GM12875 (cell line): ENCODE results near the gene DSG2.
"Not testable (repeated sequence)": the region's sequence is repeated elsewhere in the genome, so short reads cannot be mapped to it uniquely, and the experiment has no call there.

Experiments
- H3K4me3 ChIP-seq: one replicate; pipeline ENCODE4 v1.5.1; 2011; ENCODE audit warnings: low read depth, low read length, control low read depth
- TF ChIP-seq, protein P1 (sequence below): IDR thresholded peaks from 2 replicates; pipeline ENCODE4 v1.5.1; 2011; ENCODE audit warnings: low read depth, mild to moderate bottlenecking, control low read depth, inconsistent platforms, low read length, moderate library complexity, borderline replicate concordance; ENCODE audit not compliant: insufficient read depth

The DSG2 gene

DNA sequence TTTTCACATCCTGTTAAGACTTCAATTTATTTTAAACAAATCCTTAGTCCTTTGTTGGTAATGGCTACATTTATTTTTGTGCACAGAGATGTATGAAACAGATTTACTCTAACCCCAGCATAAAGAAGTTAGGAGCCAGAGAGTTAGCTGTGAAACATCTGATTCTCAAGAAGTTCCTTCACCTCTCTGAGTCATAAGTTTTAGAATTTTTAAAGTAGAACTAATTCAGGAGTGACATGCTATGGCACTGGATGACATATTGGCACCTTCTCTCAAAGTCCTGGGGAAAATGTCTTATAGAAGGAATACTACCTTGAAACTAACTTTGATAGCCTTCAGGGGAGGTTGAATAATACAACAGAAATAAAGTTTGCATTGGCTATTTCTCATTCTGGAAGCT is 6.4 kb upstream of the DSG2 start:
- TF ChIP-seq, protein P1, sequence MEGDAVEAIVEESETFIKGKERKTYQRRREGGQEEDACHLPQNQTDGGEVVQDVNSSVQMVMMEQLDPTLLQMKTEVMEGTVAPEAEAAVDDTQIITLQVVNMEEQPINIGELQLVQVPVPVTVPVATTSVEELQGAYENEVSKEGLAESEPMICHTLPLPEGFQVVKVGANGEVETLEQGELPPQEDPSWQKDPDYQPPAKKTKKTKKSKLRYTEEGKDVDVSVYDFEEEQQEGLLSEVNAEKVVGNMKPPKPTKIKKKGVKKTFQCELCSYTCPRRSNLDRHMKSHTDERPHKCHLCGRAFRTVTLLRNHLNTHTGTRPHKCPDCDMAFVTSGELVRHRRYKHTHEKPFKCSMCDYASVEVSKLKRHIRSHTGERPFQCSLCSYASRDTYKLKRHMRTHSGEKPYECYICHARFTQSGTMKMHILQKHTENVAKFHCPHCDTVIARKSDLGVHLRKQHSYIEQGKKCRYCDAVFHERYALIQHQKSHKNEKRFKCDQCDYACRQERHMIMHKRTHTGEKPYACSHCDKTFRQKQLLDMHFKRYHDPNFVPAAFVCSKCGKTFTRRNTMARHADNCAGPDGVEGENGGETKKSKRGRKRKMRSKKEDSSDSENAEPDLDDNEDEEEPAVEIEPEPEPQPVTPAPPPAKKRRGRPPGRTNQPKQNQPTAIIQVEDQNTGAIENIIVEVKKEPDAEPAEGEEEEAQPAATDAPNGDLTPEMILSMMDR: no peak

GRCh38 chr18:31492671-31493070 is 5.3 kb upstream of the DSG2 start:
- TF ChIP-seq, protein P1: no peak

More for the DNA sequence above, 6.4 kb upstream of the DSG2 start:
- H3K4me3 ChIP-seq: no peak overlapping the region

GRCh38 chr18:31493171-31493570 is 4.8 kb upstream of the DSG2 start:
- no peak overlapping the region for H3K4me3 ChIP-seq
- TF ChIP-seq, protein P1: no peak

More at GRCh38 chr18:31492671-31493070, 5.3 kb upstream of the DSG2 start:
- no peak overlapping the region for H3K4me3 ChIP-seq

GRCh38 chr18:31493941-31494340 is 4.0 kb upstream of the DSG2 start:
- no peak overlapping the region for H3K4me3 ChIP-seq
- TF ChIP-seq, protein P1: no peak

DNA sequence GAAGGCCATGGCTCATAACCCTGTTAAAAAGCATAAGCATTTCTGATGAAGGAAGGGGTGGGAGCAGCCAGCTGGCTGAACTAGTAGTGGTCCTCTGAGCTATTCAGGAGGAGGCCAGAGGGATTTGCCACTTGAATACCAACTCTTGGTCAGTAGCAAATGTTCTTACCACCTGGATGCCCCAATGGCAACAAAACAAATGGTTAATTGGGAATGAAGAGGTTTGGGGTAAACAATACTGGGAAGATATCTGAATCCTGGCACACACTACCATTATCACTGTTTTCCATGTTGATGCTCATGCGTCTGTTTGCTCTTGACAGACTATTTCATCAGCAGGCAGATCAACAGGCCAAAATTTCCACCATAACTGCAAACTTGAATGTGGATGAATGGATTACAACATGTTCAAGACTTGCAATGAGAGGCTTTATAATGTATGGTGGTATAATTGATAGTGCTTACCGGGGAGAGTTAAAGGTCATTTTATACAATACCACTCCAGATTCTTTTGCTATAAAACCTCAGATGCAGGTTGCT is 3.2 kb upstream of the DSG2 start:
- H3K4me3 ChIP-seq: not testable (repeated sequence)

- TF ChIP-seq, protein P1: no peak
- peak overlapping the region; percentile 94 for H3K4me3 ChIP-seq
These were observed 557 bp upstream of the DSG2 start for GRCh38 chr18:31497404-31497835.

DNA sequence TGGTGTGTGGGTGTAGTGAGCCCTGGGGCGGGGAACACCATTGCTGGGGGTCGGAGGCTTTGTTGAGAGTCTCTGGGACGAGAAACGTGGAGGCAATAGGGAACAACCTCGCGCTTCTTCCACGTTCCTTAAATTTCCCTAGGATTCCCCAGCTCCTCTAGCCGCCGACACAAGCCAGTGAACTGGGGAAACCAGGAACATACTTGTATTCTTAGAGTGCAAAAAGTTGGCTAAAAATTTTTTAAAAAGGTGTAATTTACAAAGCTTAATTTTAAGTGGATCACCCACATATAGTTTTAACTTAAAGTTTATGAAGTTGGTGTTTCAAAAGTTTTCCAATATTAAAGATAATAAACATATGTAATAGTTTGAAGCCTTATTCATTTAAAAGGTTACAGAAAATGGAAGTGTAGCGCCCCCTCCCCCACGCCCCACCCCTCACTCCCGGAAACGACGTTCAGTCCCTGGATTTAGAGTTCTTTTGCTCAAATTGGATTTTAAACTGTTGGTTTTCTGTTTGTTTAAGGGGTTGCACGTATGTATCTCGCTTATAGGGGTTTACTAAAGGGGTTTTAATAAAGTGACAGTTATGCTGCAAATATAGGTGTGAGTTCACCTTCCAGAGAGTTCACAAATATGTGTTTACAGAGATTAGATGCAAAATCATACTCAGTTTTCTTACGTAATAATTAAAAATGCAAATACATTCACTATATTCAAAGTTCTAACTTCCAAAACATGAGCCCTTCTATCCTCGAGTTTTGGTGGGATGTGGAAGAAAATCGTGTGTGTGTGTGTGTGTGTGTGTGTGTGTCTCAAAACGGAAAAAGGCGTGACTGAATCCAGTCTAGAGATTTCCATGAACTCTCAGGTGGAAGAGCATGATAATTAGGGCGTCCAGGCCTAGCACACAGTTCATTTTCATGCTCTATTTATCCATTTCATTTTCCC is 872 bp downstream of the DSG2 start:
- TF ChIP-seq, protein P1: no peak
- peak overlapping the region; percentile 94 for H3K4me3 ChIP-seq
